UCSD-AML1 (cell line): Measurements from ENCODE around the gene SKIDA1.
A peak's percentile ranks its signal among the peaks of the same experiment; 100 is the strongest.

Experiments used
- DNase-seq: peaks from one replicate; lab custom pipeline; 2025; ENCODE audit not compliant: unreplicated experiment; lab: John Stamatoyannopoulos, UW

SKIDA1 gene

GRCh38 chr10:21517134-21518031, 8.1 kb downstream of the SKIDA1 start:
- DNase-seq = peak; percentile 40

- peak; percentile 48 for DNase-seq
These were observed 9.0 kb downstream of the SKIDA1 start for GRCh38 chr10:21516242-21517131.

- DNase-seq = no peak
These were observed 9.9 kb downstream of the SKIDA1 start for GRCh38 chr10:21515361-21516241.

GRCh38 chr10:21514818-21515351, 10.6 kb downstream of the SKIDA1 start:
- DNase-seq = no peak

- DNase-seq = no peak
These were observed 11.2 kb downstream of the SKIDA1 start for GRCh38 chr10:21514129-21514817.

GRCh38 chr10:21513405-21513788, 12.1 kb downstream of the SKIDA1 start:
- no peak for DNase-seq

- DNase-seq = no peak
These were observed 12.7 kb downstream of the SKIDA1 start for GRCh38 chr10:21512573-21513404.

- no peak for DNase-seq
These were observed 13.4 kb downstream of the SKIDA1 start for GRCh38 chr10:21511946-21512572.

GRCh38 chr10:21511095-21511570, 14.3 kb downstream of the SKIDA1 start:
- no peak for DNase-seq

GRCh38 chr10:21510241-21511094, 15.0 kb downstream of the SKIDA1 start:
- no peak for DNase-seq

GRCh38 chr10:21509341-21510240, 15.9 kb downstream of the SKIDA1 start:
- DNase-seq = no peak

- DNase-seq = no peak
These were observed 16.7 kb downstream of the SKIDA1 start for GRCh38 chr10:21508706-21509331.

GRCh38 chr10:21507150-21507549, 18.3 kb downstream of the SKIDA1 start:
- DNase-seq = no peak

- no peak for DNase-seq
These were observed 19.1 kb downstream of the SKIDA1 start for GRCh38 chr10:21506351-21506750.

GRCh38 chr10:21505711-21506278, 19.7 kb downstream of the SKIDA1 start:
- DNase-seq = no peak

- no peak for DNase-seq
These were observed 21.9 kb downstream of the SKIDA1 start for GRCh38 chr10:21503542-21503941.
